Activated CD8-positive, alpha-beta memory T cell treated with anti-CD3 and anti-CD28 coated beads, Interleukin-2, amount 50 U/mL, for 24 hours (primary cell): Measurements from ENCODE around the gene MIF4GD.
"Not testable (repeated sequence)": the region's sequence is repeated elsewhere in the genome, so short reads cannot be mapped to it uniquely, and the experiment has no call there.

Experiments
- DNase-seq: peaks from one replicate; pipeline ENCODE4 v3.0.0-alpha.2; 2020; ENCODE audit errors: extremely low read depth

The MIF4GD gene

DNA sequence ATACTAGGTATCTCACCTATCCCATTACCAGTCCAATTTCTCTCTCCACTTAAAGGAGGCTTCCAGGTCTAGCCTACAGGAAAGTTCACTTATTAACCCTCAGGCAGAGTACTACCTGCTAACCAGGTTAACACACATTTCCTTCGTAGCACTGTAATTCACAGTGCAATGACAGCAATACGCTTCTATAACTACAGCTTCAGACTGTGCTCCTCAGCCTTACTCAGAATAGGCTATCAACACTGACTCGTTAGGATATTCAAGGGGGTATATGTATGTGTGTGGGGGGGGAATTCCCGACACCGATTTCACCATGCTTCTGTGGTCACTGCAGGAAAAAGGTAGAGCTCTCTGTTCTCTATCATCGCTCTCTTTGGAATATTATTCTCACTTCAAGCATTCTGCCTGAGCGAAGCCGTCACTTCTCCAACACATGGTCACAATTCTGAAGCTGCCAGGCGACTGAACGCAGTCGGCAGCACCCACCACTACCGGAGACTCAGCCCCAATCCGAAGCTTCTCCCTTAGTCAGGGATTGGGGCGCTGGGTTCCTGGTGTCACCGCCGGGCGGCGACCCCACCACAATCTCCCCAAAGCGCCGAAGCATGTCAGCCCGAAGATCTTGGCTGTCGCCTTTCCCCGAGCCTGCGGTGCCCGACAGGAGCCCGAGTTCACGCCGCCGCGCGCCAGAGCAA is 10.2 kb downstream of the MIF4GD start:
- no peak for DNase-seq

GRCh38 chr17:75257228-75257627 is 13.8 kb downstream of the MIF4GD start:
- not testable (repeated sequence) for DNase-seq

- DNase-seq = not testable (repeated sequence)
Observed at GRCh38 chr17:75255954-75256698, 14.9 kb downstream of the MIF4GD start.

- no peak for DNase-seq
Observed at GRCh38 chr17:75252039-75252816, 18.8 kb downstream of the MIF4GD start.

DNA sequence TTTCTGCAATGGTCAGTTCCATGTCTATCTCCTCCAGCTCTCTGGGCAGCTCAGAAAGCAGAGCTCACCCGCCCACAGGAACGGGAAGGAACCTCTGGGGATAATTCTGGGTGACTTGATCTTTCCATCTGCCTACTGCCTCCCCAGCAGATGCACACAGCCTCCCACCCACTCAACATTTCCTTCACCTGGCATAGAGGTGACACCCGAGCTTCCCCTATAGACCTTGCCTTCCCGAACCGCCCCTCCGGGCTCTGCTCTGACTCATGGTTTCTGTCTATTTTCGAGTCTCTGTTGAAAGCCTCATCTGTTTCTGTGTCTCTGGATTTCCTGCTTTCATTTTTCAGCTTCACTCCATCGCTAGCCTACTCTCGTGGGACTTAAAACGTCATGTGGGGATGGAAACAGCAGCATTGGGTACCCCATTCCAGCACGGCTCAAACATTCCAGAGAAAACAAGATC is 21.0 kb downstream of the MIF4GD start:
- DNase-seq = no peak

DNA sequence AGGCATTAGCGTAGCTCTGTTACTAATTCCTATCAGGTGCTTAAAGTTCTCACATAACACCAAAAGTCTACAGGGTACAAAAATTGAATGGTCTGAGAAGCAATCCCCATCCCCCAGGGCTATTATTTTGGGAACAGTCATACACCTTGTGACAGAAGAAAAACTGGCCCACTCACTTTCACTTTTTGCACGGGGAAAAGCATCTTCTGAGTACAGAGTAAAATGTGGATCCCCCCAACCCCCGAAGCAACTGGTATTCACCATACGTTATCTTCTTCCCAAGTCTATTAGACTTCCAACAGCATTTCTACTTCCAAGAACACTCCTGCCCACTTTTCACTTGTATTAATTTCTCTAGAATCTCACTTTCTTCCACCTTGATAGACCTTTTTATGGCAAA is 21.5 kb downstream of the MIF4GD start:
- no peak for DNase-seq

GRCh38 chr17:75246404-75246803 is 24.6 kb downstream of the MIF4GD start:
- no peak for DNase-seq

- no peak for DNase-seq
Observed at GRCh38 chr17:75245011-75245410, 26.0 kb downstream of the MIF4GD start.

DNA sequence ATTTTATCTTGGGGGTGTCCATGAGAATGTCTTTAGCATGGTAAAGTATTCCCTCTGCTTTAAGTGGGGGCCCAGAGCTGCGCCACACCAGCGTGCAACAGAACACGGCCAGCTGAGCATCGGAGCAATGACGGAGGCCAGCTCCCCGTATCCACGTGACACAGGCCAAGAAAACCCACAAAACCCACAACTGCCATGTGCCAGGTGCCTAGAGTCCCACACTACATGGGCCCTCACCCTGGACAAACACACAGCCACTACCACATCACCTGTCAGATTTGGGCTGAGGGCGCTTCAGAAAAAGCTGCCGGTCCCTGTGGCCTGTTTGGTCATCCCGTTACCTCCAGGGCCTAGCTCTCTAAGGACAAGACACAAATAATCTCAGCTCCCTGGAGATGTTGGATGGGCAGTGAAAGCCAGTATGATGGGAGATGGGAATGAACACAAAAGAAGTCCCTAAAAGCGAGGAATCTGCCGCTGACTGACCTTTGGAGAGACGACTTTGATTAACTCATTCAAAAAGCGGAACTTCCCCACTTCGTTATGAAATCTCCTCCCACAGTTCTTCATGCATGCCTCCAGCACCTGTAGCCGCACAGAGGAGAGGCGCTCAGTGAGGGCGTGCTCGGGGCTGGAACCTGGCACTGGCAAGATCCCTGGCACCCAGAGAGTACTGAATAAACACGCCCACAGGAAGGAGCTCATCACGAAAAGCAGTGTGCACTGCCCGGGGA is 26.7 kb downstream of the MIF4GD start:
- no peak for DNase-seq

- no peak for DNase-seq
Observed at GRCh38 chr17:75242461-75243042, 28.5 kb downstream of the MIF4GD start.

DNA sequence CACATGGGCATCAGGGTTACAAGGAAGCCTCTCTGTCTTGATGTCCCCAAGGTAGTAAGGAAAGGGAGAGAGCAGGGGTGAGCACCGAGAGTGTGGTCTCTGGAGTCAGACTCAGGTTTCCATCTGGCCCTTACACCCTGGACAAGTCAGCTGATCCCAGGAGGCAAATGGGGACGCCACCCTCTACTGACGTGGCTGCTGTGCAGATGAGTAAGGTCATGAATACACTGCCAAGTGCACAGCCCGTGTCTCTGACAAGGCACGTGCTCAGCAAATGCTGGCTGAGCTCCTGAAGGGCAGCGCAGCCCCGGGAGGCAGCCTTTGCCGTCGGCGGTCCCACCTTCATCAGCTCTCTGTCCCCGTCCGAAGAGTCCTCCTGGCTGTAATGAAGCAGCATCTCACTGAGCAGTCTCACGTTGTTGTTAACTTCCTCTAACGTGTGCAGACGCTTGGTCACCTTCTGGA is 29.0 kb downstream of the MIF4GD start:
- no peak for DNase-seq

- DNase-seq = no peak
Observed at GRCh38 chr17:75241502-75241901, 29.5 kb downstream of the MIF4GD start.

GRCh38 chr17:75241143-75241430 is 29.9 kb downstream of the MIF4GD start:
- DNase-seq = no peak

GRCh38 chr17:75240394-75241142 is 30.5 kb downstream of the MIF4GD start:
- DNase-seq = no peak

- DNase-seq = no peak
Observed at GRCh38 chr17:75239778-75240393, 31.1 kb downstream of the MIF4GD start.

- DNase-seq = no peak
Observed at GRCh38 chr17:75239214-75239613, 31.8 kb downstream of the MIF4GD start.

- DNase-seq = no peak
Observed at GRCh38 chr17:75238684-75239191, 32.3 kb downstream of the MIF4GD start.

DNA sequence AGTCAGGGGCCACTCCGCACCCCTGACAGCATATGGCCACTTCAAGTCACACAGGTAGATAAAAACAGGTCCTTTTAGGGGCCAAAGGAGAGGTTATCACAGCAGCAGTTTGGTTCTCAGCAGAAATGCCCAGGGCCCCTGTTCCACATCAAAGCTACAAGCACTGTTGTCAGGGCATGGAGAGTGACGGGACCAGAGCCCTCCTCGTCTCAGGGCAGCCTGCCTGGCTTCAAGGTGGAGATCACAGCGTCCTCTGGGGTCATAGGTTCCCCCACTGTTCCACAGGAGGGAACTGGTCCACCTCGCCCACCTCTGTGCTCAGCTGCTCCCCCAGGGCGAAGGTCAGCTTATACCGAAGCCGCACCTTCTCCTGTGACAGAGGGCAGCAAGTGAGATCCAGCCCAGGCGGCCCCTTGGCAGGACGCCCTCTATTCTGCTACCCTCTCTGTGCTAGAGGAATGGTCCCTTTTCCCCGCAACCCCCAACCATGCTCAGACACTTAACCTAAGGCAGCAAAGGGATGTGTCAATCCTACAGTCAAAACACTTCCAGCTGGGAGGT is 32.9 kb downstream of the MIF4GD start:
- no peak for DNase-seq

DNA sequence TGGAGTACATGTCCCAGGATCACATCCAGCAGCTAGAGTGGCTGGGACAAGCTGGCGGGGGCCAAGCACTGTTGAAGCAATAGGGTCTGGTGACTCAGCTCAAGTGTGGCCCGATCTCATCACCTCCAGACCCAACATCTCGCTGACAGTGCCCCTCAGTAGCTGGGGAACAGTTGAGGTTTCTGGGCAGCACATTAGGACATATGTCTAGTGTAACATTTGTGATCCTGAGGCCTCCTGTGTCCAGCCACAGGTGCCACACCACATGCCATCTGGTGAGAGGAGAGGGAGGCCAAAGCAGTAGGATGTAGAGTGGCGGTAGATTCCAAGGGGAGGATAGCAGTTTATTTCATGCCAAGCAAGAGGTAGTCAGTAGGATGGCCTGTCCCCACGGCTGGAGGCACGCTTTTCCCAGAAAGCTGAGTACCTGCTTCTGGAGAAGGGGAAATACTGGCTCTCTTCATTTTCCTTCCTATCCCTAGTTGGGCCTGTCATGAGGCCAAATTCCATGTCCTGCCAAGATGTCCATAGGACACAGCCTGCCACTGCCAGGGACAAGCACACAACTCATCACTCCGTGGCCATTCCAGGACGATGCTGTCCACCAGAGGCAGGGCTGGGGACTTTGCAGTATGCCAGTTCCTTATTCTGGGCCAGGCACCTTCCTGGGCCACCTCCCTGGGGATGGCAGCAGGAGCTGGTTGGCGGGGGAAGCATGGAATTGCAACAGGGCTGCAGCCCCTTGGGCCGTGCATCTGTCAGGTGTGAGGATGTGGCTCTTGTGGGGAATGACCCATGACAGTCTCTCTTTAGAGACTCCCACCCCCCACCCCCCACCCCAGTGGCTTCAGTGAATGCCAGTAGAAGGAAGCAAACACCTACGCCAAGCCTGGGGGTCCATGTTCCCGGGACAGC is 33.7 kb downstream of the MIF4GD start:
- DNase-seq = no peak
